GM18867 (cell line): Measurements from ENCODE around the gene VAV2.
"Not testable (repeated sequence)": the region's sequence is repeated elsewhere in the genome, so short reads cannot be mapped to it uniquely, and the experiment has no call there.

ENCODE experiments used
- ATAC-seq: cut with Tn5 transposase; IDR thresholded peaks from one replicate; pipeline ENCODE4 v1.9.1; 2021; ENCODE audit warnings: mild to moderate bottlenecking, moderate library complexity; ENCODE audit not compliant: unreplicated experiment

VAV2 gene

GRCh38 chr9:133998915-133999595, 6.9 kb upstream of the VAV2 start:
- ATAC-seq: no peak

GRCh38 chr9:133997584-133997983, 5.5 kb upstream of the VAV2 start:
- no peak for ATAC-seq

- ATAC-seq: no peak
These were observed 4.7 kb upstream of the VAV2 start for GRCh38 chr9:133996531-133997520.

- ATAC-seq: no peak
These were observed 3.1 kb upstream of the VAV2 start for GRCh38 chr9:133995012-133995896.

DNA sequence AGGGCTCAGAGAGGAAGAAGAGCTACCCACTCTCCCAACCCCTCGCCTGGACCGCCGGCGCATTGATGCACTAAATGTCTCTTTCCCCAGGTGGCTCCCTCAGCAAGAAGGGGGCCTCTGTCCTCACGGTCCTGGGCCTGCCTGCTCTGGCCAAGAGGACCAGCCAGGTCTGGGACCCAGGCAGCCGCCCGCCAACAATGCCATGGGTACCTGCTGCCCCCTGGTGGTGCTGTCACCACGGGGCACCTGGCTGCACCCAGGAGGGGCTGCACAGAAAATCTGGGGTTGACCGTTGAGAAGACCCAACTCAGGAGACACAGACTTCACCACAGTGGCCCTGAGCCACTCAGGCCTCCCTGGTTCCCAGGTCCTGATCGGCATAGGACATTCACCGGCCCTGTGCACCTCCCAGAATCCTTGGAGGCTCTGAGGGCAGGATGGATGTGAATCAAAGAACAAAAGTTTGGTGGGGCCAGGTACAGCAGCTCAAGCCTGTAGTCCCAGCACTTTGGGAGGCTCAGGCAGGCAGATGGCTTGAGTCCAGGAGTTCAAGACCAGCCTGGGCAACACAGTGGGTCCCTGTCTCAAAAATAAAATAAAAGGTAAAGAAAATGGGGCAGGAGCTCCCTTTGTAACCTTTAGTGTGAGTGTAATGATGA, 2.4 kb upstream of the VAV2 start:
- no peak for ATAC-seq

DNA sequence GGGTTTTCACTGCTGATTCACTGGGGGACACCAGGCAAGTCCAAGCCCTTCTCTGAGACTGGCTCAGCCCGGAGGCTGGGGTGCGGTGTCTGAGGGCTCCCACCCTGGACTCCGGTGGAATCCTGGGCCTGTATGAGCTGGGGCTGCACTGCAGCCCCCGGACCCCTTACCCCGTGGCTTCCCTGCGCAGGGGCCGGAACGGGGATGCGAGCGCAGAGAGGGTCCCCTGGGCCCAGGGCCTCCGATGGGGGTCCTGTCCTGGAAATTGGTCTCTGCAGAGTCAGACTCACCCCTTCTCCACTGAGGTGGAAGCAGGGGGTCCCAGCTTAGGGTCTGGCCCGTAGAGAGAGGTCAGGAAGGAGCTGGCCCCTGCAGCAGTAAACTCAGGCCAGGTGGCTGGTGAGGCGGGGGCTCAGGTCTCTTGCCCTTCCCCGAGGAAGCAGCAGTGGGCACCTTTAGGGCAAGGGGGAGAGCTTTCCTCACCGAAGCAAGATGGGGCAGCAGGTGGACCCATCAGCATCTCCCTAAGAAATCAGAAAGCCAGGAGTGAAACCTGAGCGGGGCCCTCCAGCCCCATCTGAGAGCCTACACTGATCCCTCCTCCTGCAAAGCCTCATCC, 1.6 kb upstream of the VAV2 start:
- no peak for ATAC-seq

DNA sequence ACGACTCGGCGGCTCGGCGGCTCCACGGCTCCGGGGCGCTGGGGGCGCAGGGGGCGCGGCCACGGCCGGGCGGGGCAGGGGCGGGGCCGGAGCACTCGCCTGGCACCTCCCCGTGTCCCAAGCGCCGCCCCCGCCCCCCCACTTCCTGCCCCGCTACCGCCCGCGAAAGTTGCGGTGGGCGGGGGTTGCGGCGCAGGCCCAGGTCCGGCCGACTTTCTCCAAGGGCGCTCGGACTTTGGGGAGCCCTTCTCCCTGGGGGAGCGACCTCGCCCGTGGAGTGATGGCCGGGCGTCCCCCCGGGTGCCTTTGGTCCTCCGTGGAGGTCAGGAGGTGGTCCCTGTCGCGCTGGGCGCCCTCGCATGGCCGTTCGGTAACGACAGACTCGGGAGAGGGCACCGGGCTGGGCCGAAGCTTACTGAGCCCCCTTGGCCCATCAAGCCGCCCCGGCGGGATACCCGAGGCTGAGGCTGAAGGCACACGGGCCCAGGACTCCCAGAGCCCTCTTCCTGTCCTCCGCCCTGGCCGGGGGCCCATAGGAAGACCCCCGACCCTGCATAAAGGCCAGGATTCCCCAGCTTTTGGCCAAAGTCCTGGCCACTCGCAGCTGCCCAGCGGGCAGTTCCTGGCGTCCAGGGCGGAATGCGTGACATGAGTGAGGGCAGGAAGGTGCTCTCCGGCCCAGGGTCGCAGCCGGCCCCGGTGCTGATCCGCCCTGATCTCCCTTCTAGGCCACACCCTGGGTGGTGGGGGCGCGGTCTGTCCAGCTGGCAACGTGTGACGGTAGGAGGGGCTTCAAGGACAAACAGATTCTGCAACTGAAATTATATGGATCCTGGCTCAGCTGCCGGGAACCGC, 883 bp upstream of the VAV2 start:
- ATAC-seq: peak; percentile 47

DNA sequence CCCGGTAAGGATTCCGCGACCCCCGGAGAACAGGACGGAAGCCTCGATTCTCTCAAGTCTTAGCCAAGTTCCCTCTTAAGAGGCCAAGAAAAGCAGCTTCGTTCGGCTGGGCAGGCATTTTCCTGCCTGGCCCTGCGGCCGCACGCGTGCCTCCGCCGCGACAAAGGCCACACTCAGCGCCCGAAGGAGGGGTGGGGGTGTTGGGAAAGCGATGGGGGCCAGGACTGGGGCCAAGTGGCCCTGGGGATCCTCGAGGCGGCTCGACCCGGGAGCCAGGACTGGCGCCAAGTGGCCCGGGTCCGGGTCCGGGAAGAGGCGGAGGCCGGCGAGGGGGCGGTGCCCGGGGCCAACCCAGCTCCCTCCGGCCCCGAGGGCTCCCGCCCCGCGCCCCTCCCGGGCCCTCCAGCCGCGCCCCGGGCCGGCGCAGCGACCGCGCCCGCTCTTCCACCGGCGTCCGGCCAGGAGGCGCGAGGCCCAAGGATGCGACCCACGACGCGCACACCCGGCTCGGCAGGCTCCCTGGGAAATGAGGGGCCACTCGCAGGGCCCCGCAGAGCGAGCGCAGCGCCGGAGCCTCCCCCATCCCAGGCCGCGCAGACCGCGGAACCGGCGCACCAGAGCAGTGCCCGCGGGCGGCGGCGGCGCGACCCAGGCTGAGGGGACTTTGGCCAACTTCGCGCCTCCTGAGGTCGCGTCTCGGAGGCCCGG, 756 bp downstream of the VAV2 start:
- peak; percentile 18 for ATAC-seq

GRCh38 chr9:133990366-133991213, 1.5 kb downstream of the VAV2 start:
- ATAC-seq: no peak

- ATAC-seq: no peak
These were observed 2.3 kb downstream of the VAV2 start for GRCh38 chr9:133989625-133990365.

- ATAC-seq: not testable (repeated sequence)
These were observed 3.4 kb downstream of the VAV2 start for GRCh38 chr9:133988771-133989170.

DNA sequence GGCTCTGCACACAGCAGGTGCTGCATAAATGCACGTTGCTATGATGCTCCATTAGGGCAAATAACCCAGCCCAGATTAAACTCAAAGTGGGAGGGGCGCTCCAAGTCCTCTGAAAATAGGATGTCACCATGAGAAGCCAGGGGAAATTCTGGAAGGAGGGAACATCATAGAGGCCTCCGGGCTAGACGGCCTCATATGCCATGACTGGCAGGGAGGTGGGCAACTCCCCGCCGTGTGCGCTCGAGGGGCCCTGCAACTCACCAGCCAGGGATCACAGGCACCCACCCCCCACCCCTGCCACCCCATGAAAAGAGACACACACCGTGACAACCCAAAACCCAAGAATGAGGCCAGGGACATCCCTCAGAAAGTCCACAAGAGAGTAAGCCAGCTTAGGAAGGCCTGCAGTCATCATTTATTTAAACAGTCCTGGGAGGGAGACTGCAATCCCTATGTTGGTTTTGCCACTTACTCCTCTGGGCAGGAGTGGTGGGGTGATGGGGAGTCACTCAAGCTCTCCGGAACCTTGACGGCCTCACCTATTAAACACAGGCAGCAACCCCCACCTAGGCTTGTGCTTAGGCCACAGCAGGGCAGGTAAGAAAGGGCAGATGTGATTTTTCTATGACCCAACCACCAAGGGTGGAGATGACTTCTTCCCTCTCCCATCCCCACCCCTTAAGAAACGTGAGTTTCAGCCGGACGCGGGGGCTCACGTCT, 4.0 kb downstream of the VAV2 start:
- no peak for ATAC-seq

DNA sequence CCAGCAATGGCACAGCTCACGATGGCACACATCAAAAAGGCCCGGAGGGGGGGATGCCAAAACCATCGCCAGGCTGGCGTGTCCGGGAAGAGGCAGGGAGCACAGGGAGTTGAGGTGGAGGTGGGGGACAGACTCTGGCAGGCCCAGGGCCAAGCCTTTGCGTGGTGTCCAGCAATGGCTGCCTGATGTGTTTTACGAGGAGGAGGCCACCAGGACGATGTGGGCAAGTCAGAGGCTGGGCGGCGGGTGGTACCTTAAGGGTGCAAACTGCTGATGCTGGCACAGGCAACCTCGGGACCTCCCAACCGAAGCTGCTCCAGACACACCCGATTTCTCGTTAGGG, 4.7 kb downstream of the VAV2 start:
- no peak for ATAC-seq

DNA sequence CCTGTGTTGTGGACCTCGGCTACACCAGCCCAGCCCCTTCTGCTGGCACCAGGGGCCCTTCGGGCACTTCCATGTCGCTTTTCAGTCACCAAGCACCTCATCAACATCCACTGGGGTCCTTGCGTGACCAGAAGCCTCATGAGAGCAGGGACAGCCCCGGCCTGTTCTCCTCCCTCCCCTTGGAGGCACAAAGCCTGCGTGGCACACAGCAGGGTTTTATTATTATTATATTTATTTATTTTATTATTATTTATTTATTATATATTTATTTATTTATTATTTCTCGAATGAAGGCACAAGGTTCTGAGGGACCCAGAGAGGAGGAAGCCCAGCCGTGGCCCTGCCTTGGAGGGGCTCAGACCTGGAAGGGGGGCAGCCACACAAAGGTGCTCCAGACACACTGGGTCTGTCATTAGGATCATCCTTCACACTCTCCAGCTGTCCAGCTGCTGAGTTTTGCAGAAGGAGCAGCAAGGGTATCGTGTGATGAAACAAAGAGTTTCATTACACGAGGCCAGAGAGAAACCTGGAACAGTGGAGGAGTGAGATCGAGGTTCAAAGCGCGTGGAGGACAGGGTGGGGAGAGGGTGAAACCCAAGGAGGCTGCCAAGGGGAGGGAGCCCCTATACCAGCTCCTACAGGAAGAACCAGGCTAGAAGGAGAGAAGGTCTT, 5.2 kb downstream of the VAV2 start:
- no peak for ATAC-seq

- ATAC-seq: no peak
These were observed 6.1 kb downstream of the VAV2 start for GRCh38 chr9:133986061-133986460.
